Muscle layer of duodenum (tissue), 2 donors: Measurements from ENCODE around the gene U2AF2.
"Not testable (repeated sequence)": the region's sequence is repeated elsewhere in the genome, so short reads cannot be mapped to it uniquely, and the experiment has no call there.

Experiments
- H3K27ac ChIP-seq: one replicate; pipeline ENCODE4 v1.7.0; 2013; ENCODE audit warnings: mild to moderate bottlenecking, low read length
- H3K27me3 ChIP-seq: one replicate; pipeline ENCODE4 v1.7.0; 2013; ENCODE audit warnings: low read depth, mild to moderate bottlenecking, control low read depth, low read length
- H3K36me3 ChIP-seq, 2 donors: one replicate each; pipeline ENCODE4 v1.7.0; 2013; ENCODE audit warnings: low read length in 2 of 2, control low read depth in 1 of 2, mild to moderate bottlenecking in 1 of 2; ENCODE audit not compliant: insufficient read depth in 2 of 2, control insufficient read depth in 1 of 2
- H3K4me1 ChIP-seq, 2 donors: one replicate each; pipeline ENCODE4 v1.7.0; 2013; ENCODE audit warnings: low read length in 2 of 2, mild to moderate bottlenecking in 2 of 2, control low read depth in 1 of 2, moderate library complexity in 1 of 2; ENCODE audit not compliant: insufficient read depth in 2 of 2, control insufficient read depth in 1 of 2
- H3K4me3 ChIP-seq, 2 donors: one replicate each; pipeline ENCODE4 v1.7.0; 2013; ENCODE audit warnings: low read length in 2 of 2, low read depth in 1 of 2, mild to moderate bottlenecking in 1 of 2
- H3K9me3 ChIP-seq, 2 donors: one replicate each; pipeline ENCODE4 v1.7.0; 2013; ENCODE audit warnings: low read length in 2 of 2, control low read depth in 1 of 2, mild to moderate bottlenecking in 1 of 2; ENCODE audit not compliant: control insufficient read depth in 1 of 2
- donor health status: healthy.

The U2AF2 gene

DNA sequence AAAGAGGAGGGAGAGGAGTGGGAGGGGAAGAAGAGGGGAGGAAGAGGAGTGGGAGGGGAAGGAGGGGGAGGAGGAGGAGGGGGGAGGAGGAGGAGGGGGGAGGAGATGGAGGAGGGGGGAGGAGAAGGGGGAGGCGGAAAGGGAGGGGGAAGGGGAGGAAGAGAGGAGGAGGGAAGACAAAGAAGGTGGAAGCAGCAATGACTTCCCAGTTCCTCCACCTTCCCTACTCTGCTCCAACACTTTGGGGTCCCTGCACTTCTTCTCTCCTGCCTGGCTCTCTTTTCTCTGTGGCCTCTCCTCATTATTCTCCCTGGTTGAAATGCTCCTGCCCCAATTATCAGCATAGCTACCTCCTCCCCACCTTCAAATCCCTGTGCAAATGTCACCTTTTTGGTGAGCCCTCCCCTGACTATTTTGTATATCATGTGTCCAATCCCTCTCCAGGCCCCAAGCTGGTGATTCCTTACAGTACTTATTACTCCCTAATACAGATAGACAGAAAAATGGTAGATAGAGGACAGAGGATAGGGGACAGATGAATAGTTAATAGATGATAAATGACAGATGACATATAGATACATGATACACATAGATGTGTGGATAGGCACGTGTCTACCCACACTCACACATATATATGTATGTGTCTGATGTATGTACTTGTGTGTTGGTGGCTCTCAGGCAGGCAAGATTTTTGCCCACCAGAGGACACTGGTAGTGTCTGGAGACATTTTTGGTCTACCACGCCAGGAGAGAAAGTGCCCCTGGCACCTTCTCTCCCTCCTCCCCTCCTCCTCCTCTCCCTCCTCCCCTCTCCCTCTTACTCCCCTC is 58.2 kb downstream of the U2AF2 start:
- no peaks in the 10 kb centered on the region for H3K4me1 ChIP-seq
- H3K27ac ChIP-seq: no peak overlapping the region
- H3K9me3 ChIP-seq: no peaks in the 10 kb centered on the region
- no peak overlapping the region for H3K4me3 ChIP-seq
- H3K27me3 ChIP-seq: no peaks in the 10 kb centered on the region
- H3K36me3 ChIP-seq: no peaks in the 10 kb centered on the region

DNA sequence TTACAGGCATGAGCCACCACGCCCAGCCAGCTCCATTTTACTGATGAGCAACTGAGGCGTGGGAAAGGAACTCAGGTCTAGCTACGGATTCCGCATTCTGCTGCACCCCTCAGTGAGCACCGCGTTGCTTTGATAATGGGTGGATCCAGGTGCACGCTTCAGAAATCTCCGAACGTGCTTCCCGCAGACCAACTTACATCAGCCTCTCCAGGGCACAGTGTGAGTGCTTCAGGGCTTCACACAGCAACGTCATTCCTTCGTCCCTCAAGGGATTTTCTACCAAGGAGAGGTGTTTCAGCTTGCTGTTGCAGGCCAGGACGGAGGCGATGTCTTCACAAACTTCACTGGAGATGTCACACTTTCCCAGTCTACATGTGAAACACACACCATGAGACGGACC is 61.7 kb downstream of the U2AF2 start:
- Histone ChIP-seq H3K9me3 (peaks cover 0 to 6% of the 10 kb centered on the region in 2 donors), H3K4me1 (no peaks in the 10 kb centered on the region), H3K27ac (no peak overlapping the region), H3K4me3 (no peak overlapping the region), H3K36me3 (no peaks in the 10 kb centered on the region), H3K27me3 (no peaks in the 10 kb centered on the region)

DNA sequence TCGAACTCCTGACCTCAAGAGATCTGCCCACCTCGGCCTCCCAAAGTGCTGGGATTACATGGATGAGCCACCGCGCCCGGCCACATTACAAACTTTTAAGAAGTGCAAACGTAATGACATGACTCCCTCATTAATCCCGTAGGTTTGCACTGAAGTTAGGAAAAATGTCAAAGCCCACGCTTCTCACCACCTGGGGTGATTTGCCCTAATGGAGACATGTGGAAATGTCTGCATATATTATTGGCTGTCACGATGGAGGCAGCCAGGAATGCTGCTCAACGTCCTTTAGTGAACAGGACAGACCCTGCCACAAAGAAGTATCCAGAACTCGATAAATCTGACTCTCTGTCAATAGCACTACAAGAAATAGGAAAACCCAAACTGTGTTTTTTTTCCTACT is 62.4 kb downstream of the U2AF2 start:
- Histone ChIP-seq H3K4me3 (no peak overlapping the region), H3K4me1 (no peaks in the 10 kb centered on the region), H3K9me3 (peaks cover 0 to 9% of the 10 kb centered on the region in 2 donors), H3K27me3 (no peaks in the 10 kb centered on the region), H3K27ac (no peak overlapping the region), H3K36me3 (no peaks in the 10 kb centered on the region)

DNA sequence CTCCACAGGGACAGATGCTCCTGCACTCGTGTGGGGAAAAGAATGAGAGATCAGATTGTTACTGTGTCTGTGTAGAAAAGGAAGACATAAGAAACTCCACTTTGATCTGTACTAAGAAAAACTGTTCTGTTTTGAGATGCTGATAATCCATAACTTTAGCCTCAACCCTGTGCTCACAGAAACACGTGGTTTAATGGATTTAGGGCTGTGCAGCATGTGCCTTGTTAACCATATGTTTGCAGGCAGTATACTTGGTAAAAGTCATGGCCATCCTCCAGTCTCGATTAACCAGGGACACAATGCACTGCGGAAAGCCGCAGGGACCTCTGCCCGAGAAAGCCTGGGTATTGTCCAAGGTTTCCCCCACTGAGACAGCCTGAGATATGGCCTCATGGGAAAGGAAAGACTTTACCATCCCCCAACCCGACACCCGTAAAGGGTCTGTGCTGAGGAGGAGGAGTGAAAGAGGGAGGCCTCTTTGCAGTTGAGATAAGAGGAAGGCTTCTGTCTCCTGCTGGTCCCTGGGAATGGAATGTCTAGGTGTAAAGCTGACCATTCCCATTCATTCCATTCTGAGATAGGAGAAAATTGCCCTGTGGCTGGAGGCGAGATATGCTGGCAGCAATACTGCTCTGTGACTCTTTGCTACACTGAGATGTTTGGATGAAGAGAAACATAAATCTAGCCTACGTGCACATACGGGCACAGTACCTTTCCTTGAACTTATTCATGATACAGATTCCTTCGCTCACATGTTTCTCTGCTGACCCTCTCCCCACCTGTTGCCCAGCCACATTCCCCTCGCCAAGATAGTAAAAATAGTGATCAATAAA is 63.3 kb downstream of the U2AF2 start:
- not testable (repeated sequence) for H3K4me3 ChIP-seq, H3K4me1 ChIP-seq, H3K27me3 ChIP-seq, H3K36me3 ChIP-seq, H3K27ac ChIP-seq, H3K9me3 ChIP-seq

DNA sequence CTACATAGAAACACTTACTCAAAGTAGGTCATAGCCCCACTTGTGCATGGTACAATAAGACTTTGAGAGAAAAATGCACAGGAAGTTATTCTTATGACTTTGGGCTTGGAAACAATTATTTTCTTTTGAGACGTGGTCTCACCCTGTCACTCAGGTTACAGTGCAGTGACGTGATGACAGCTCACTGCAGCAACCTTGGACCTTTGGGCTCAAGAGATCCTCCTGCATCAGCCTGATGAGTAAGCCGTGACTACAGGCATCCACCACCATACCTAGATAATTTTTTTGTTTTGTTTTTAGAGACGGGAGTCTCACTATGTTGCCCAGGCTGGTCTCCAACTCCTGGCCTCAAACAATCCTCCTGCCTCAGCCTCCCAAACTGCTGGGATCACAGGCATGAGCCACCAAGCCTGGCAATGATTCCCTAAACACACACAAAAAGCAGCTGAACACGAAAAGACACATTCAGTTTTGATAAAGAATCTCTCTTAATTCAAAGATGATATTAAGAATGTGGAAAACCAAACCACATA is 65.4 kb downstream of the U2AF2 start:
- Histone ChIP-seq H3K4me1 (no peaks in the 10 kb centered on the region), H3K27me3 (no peaks in the 10 kb centered on the region), H3K9me3 (peaks cover 0 to 9% of the 10 kb centered on the region in 2 donors), H3K27ac (no peak overlapping the region), H3K4me3 (no peak overlapping the region), H3K36me3 (no peaks in the 10 kb centered on the region)

DNA sequence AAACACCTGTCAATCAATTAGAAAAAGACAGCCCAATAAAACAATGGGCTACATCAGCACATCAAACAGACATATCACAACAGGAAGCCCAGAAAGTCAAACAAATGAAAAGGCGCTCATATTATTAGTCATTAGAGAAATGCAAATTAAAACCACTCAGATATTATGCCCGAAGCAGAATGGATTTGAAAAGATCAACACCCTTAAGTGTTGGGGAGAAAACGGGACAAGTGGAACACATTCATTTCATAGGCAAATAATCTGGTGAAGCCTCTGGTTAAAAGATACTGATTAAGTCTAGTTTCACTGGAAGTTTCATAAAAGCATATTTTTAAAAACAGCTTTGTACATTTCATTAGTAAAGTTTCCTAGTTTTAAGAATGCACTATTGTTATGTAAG is 66.0 kb downstream of the U2AF2 start:
- Histone ChIP-seq H3K9me3 (peaks cover 0 to 9% of the 10 kb centered on the region in 2 donors), H3K4me1 (no peaks in the 10 kb centered on the region), H3K4me3 (no peak overlapping the region), H3K27ac (no peak overlapping the region), H3K36me3 (no peaks in the 10 kb centered on the region), H3K27me3 (no peaks in the 10 kb centered on the region)

DNA sequence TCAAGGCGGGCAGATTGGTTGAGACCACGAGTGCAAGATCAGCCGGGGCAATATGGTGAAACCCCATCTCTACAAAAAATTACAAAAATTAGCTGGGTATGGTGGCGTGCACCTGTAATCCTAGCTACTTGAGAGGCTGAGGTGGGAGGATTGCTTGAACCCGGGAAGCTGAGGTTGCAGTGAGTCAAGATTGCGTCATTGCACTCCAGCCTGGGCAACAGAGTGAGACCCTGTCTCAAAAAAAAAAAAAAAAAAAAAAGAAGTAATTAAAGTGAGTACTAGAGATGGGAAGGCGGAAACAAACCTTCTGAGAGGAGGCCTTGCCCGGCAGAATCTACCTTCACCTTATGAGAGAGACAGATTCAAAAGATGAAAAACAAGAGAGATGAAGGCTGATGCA is 68.7 kb downstream of the U2AF2 start:
- no peak overlapping the region for H3K4me3 ChIP-seq
- H3K4me1 ChIP-seq: no peaks in the 10 kb centered on the region
- H3K9me3 ChIP-seq: peaks cover 0 to 9% of the 10 kb centered on the region in 2 donors
- no peaks in the 10 kb centered on the region for H3K27me3 ChIP-seq
- no peaks in the 10 kb centered on the region for H3K36me3 ChIP-seq
- no peak overlapping the region for H3K27ac ChIP-seq
